ENCODE measurements around the gene SMYD3. TPM values are rescaled to one million over a fixed set of nuclear protein-coding genes. Genes with fewer than 3 reads are reported as not detected.

SMYD3 gene
- total and polyA plus RNA-seq, 10 of the 15 experiments (the other 5 are each of a cell fraction or from before 2014, with no cell fraction given), result 18.3 to 54.0 (median 24.8) TPM

DNA sequence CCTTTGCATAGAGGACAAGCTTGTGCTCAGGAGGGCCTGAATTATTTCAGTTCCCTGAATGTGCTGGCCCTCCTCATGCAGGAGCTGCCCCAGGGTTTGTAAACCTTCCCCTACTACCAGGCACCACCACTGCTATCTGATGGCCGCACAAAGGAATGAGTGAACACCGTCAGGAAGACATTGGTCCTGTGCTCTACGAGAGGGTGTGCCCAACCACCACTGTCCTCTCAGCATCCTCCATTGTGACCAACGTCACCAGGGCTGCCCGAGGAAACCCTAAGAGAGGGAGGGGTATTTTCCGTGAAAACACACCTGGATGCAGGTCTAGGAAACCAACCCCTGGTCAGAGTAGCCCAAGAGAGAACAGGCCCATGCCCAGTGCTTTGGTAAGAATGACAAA, 694.8 kb downstream of the SMYD3 start:
- H3K4me3 ChIP-seq, result no peak overlapping the region
- ChIA-PET POLR2A (no interaction called here), SMC1A (ENCODE audit: uncharacterized antibody, unreplicated experiment) (interaction anchor here (4.3 kb wide), 1 partner anchor 11 kb away, joined by 21 read pairs; no protein-coding TSS in a partner anchor), RAD21 (ENCODE audit: unreplicated experiment) (interaction anchor here (0.6 to 1.1 kb wide), 2 partner anchors 48 to 76 kb away, joined by 3 read pairs; no protein-coding TSS in a partner anchor), CTCF (interaction anchor here (3.1 kb wide), 1 partner anchor 77 kb away, joined by 14 read pairs; no protein-coding TSS in a partner anchor)
- BruUV-seq (replicated peaks), result no TSS peak
- no peaks in the 10 kb centered on the region for H3K36me3 ChIP-seq (ENCODE audit: control insufficient read depth in 2 of 2, insufficient read depth in 2 of 2, low read length in 1 of 2)
- FAIRE-seq (no peak), DNase-seq (ENCODE audit: low read depth, low spot score) (no peak), ATAC-seq (no peak)
- no peaks in the 10 kb centered on the region for H4K20me1 ChIP-seq (ENCODE audit: control insufficient read depth, insufficient read depth)
- intact Hi-C loops (cut with micrococcal nuclease; ENCODE audit: unreplicated experiment), result no loop called here
- no peak overlapping the region for H2AFZ ChIP-seq (ENCODE audit: control insufficient read depth, low read depth, low read length)
- no peak overlapping the region for H3K9ac ChIP-seq (ENCODE audit: control insufficient read depth, insufficient read depth, low read length)
- peaks cover 37% of the 10 kb centered on the region for H3K4me1 ChIP-seq (ENCODE audit: control insufficient read depth, insufficient read depth, low read length)
- TF ChIP-seq SRF (IDR thresholded peaks at IDR 0.05; ENCODE audit: low read depth in 2 of 2, low read length in 2 of 2), result no peak
- no peak for TF ChIP-seq TCF3 (IDR thresholded peaks at IDR 0.05; ENCODE audit: borderline replicate concordance, insufficient read depth, low read depth, low read length)
- TF ChIP-seq KLF5 (IDR thresholded peaks at IDR 0.05; ENCODE audit: partially characterized antibody), result no peak
- TF ChIP-seq GABPA (IDR thresholded peaks at IDR 0.05; ENCODE audit: low read depth), result no peak
- no peak for TF ChIP-seq POLR2A (IDR thresholded peaks at IDR 0.05; ENCODE audit: low read depth, low read length)
- no peaks in the 10 kb centered on the region for H3K79me2 ChIP-seq (ENCODE audit: control insufficient read depth, insufficient read depth, low read length)
- no peaks in the 10 kb centered on the region for H3K9me3 ChIP-seq (replicated peaks; ENCODE audit: control insufficient read depth, insufficient read depth, low read length)
- no peak overlapping the region for H3K27ac ChIP-seq (ENCODE audit: control insufficient read depth, insufficient read depth)
- in situ Hi-C loops (cut with MboI), result no loop called here
- WGBS (ENCODE audit: insufficient coverage, insufficient replicate concordance, low lambda C conversion rate, missing lambda C conversion rate), result 97% methylated on average over 6 of the region's 6 CpGs
- H3K4me2 ChIP-seq (ENCODE audit: control insufficient read depth, insufficient read depth), result no peak overlapping the region
- H3K27me3 ChIP-seq (replicated peaks in 1 of 2; ENCODE audit: control insufficient read depth in 2 of 2, insufficient read depth in 2 of 2, low read length in 1 of 2), result no peaks in the 10 kb centered on the region

DNA sequence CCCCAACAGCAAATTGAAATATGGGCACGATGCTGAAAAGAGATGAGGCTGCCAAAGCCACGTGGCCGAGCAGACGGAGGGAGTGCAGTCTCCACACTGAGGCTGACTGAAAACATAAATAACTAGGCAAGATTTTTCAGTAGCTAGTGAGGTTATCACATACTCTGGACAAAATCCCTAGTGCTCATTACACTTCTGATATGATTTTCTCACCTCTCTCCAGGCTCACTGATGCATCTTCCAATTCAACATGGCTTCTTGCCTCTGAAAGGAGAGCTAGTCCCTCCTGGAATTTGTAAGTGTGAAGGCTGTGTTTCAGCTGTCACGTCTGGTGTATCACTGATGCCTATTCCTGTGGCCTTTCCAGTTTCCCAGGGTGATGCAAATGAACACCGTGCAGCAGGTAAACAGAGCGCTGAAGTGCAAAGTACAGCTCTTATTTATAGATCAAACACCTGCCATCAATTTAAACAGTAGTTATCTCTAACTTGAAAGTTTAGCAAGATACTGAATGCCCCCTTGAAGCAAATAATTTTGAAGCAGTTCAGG, 696.2 kb downstream of the SMYD3 start:
- Histone ChIP-seq H3K27ac (ENCODE audit: control insufficient read depth, insufficient read depth) (no peak overlapping the region), H3K27me3 (replicated peaks in 1 of 2; ENCODE audit: control insufficient read depth in 2 of 2, insufficient read depth in 2 of 2, low read length in 1 of 2) (no peaks in the 10 kb centered on the region), H3K4me3 (no peak overlapping the region), H4K20me1 (ENCODE audit: control insufficient read depth, insufficient read depth) (no peaks in the 10 kb centered on the region), H2AFZ (ENCODE audit: control insufficient read depth, low read depth, low read length) (peak overlapping the region; percentile 42; the same call in 1 of the 2 replicates), H3K9ac (ENCODE audit: control insufficient read depth, insufficient read depth, low read length) (no peak overlapping the region), H3K4me2 (ENCODE audit: control insufficient read depth, insufficient read depth) (peak overlapping the region; percentile 54), H3K4me1 (ENCODE audit: control insufficient read depth, insufficient read depth, low read length) (peaks cover 45% of the 10 kb centered on the region), H3K9me3 (replicated peaks; ENCODE audit: control insufficient read depth, insufficient read depth, low read length) (no peaks in the 10 kb centered on the region), H3K79me2 (ENCODE audit: control insufficient read depth, insufficient read depth, low read length) (no peaks in the 10 kb centered on the region), H3K36me3 (ENCODE audit: control insufficient read depth in 2 of 2, insufficient read depth in 2 of 2, low read length in 1 of 2) (no peaks in the 10 kb centered on the region)
- peak; percentile 12 for DNase-seq (ENCODE audit: low read depth, low spot score)
- ChIA-PET POLR2A (interaction anchor here (0.6 to 1.9 kb wide), 6 partner anchors 9 to 166 kb away, joined by 3 to 6 read pairs (median 4); no protein-coding TSS in a partner anchor), CTCF (interaction anchor here (0.8 to 3.1 kb wide), 7 partner anchors 9 to 658 kb away, joined by 3 to 14 read pairs (median 3); no protein-coding TSS in a partner anchor), SMC1A (ENCODE audit: uncharacterized antibody, unreplicated experiment) (interaction anchor here (0.8 to 4.3 kb wide), 13 partner anchors 9 to 162 kb away, joined by 3 to 21 read pairs (median 4); no protein-coding TSS in a partner anchor), RAD21 (ENCODE audit: unreplicated experiment) (interaction anchor here (0.7 to 2.0 kb wide), 10 partner anchors 58 to 189 kb away, joined by 3 to 10 read pairs (median 3); no protein-coding TSS in a partner anchor)
- in situ Hi-C loops (cut with MboI) (no loop called here), intact Hi-C loops (cut with micrococcal nuclease; ENCODE audit: unreplicated experiment) (no loop called here)
- peak; percentile 12 for ATAC-seq
- BruUV-seq (replicated peaks), result no TSS peak
- no peak for FAIRE-seq
- 10% methylated on average over 7 of the region's 7 CpGs for WGBS (ENCODE audit: insufficient coverage, insufficient replicate concordance, low lambda C conversion rate, missing lambda C conversion rate)
- TF ChIP-seq SIN3A (IDR thresholded peaks at IDR 0.05; ENCODE audit: low read depth, low read length) (no peak), FOS (IDR thresholded peaks at IDR 0.05; ENCODE audit: borderline replicate concordance, extremely low read depth, insufficient read length) (no peak), NBN (IDR thresholded peaks at IDR 0.05) (0 out of 2 replicates have a peak, but pooled peaks have one; percentile 17), ATF7 (IDR thresholded peaks at IDR 0.05; ENCODE audit: low read depth) (0 out of 2 replicates have a peak, but pooled peaks have one; percentile 12)
- TF ChIP-seq, protein P1, sequence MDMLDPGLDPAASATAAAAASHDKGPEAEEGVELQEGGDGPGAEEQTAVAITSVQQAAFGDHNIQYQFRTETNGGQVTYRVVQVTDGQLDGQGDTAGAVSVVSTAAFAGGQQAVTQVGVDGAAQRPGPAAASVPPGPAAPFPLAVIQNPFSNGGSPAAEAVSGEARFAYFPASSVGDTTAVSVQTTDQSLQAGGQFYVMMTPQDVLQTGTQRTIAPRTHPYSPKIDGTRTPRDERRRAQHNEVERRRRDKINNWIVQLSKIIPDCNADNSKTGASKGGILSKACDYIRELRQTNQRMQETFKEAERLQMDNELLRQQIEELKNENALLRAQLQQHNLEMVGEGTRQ (IDR thresholded peaks at IDR 0.05; ENCODE audit: borderline replicate concordance, low read depth, low read length), result no peak
- TF ChIP-seq, protein P2, sequence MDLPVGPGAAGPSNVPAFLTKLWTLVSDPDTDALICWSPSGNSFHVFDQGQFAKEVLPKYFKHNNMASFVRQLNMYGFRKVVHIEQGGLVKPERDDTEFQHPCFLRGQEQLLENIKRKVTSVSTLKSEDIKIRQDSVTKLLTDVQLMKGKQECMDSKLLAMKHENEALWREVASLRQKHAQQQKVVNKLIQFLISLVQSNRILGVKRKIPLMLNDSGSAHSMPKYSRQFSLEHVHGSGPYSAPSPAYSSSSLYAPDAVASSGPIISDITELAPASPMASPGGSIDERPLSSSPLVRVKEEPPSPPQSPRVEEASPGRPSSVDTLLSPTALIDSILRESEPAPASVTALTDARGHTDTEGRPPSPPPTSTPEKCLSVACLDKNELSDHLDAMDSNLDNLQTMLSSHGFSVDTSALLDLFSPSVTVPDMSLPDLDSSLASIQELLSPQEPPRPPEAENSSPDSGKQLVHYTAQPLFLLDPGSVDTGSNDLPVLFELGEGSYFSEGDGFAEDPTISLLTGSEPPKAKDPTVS (IDR thresholded peaks at IDR 0.05; ENCODE audit: low read depth, low read length), result no peak
- TF ChIP-seq, protein P3, sequence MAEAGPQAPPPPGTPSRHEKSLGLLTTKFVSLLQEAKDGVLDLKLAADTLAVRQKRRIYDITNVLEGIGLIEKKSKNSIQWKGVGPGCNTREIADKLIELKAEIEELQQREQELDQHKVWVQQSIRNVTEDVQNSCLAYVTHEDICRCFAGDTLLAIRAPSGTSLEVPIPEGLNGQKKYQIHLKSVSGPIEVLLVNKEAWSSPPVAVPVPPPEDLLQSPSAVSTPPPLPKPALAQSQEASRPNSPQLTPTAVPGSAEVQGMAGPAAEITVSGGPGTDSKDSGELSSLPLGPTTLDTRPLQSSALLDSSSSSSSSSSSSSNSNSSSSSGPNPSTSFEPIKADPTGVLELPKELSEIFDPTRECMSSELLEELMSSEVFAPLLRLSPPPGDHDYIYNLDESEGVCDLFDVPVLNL (IDR thresholded peaks at IDR 0.05; ENCODE audit: low read depth, low read length), result no peak
